NCI-H146 (cell line): ENCODE measurements around the gene LYZL1.
"Not testable (repeated sequence)": the region's sequence is repeated elsewhere in the genome, so short reads cannot be mapped to it uniquely, and the experiment has no call there.

Source experiments
- DNase-seq: peaks from one replicate; lab custom pipeline; 2025; lab: John Stamatoyannopoulos, UW

LYZL1 gene

GRCh38 chr10:29263506-29263905 is 25.4 kb upstream of the LYZL1 start:
- DNase-seq, result no peak

- no peak for DNase-seq
These were observed 23.6 kb upstream of the LYZL1 start for GRCh38 chr10:29265210-29265768.

- DNase-seq, result peak; percentile 26
These were observed 22.2 kb upstream of the LYZL1 start for GRCh38 chr10:29266641-29267040.

- DNase-seq, result no peak
These were observed 20.9 kb upstream of the LYZL1 start for GRCh38 chr10:29268011-29268410.

- DNase-seq, result no peak
These were observed 19.4 kb upstream of the LYZL1 start for GRCh38 chr10:29269486-29269885.

GRCh38 chr10:29270883-29271282 is 18.0 kb upstream of the LYZL1 start:
- DNase-seq, result no peak

- no peak for DNase-seq
These were observed 17.0 kb upstream of the LYZL1 start for GRCh38 chr10:29271877-29272276.

GRCh38 chr10:29273478-29273877 is 15.4 kb upstream of the LYZL1 start:
- no peak for DNase-seq

- no peak for DNase-seq
These were observed 12.5 kb upstream of the LYZL1 start for GRCh38 chr10:29276251-29276850.

GRCh38 chr10:29277296-29277695 is 11.6 kb upstream of the LYZL1 start:
- no peak for DNase-seq

GRCh38 chr10:29279779-29280487 is 8.9 kb upstream of the LYZL1 start:
- no peak for DNase-seq

- no peak for DNase-seq
These were observed 8.4 kb upstream of the LYZL1 start for GRCh38 chr10:29280488-29280840.

- DNase-seq, result no peak
These were observed 3.2 kb upstream of the LYZL1 start for GRCh38 chr10:29285624-29286051.

- DNase-seq, result no peak
These were observed 1.2 kb upstream of the LYZL1 start for GRCh38 chr10:29287635-29288034.

GRCh38 chr10:29291561-29291960 is 2.7 kb downstream of the LYZL1 start:
- not testable (repeated sequence) for DNase-seq

GRCh38 chr10:29292406-29292805 is 3.5 kb downstream of the LYZL1 start:
- not testable (repeated sequence) for DNase-seq

GRCh38 chr10:29295813-29296212 is 6.9 kb downstream of the LYZL1 start:
- no peak for DNase-seq

GRCh38 chr10:29297678-29298077 is 8.8 kb downstream of the LYZL1 start:
- no peak for DNase-seq

GRCh38 chr10:29301359-29301910 is 12.6 kb downstream of the LYZL1 start:
- no peak for DNase-seq

- no peak for DNase-seq
These were observed 13.6 kb downstream of the LYZL1 start for GRCh38 chr10:29302499-29302898.

GRCh38 chr10:29304264-29304994 is 15.6 kb downstream of the LYZL1 start:
- peak; percentile 60 for DNase-seq

GRCh38 chr10:29304995-29305335 is 16.1 kb downstream of the LYZL1 start:
- DNase-seq, result no peak

GRCh38 chr10:29306688-29307087 is 17.8 kb downstream of the LYZL1 start:
- DNase-seq, result no peak
